ENCODE measurements around the gene CASKIN1.

DNA sequence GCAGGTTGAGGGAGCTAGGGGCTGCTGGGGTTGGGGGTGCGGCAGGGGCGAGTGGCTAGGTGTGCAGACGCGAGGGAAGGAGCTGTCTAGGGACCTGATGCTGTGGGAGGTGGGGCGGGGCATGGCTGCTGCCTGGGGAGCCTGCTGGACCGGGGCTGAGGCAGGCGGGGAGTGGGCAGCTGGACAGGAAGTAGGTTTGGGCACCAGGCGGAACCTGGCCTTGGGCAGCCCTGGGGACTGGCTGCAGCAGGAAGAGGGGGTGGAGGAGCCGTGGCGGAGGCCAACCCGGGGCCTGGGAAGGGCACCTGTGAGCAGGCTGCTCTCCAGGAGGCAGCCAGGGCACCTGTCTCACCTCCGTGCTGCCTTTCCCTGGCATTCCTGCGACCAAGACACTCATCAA is 34.0 kb upstream of the CASKIN1 start:
- TF ChIP-seq EZH2 (IDR thresholded peaks at IDR 0.05) (no peak), EZH2phosphoT487 (IDR thresholded peaks at IDR 0.05) (no peak)
- TF ChIP-seq, protein P1, sequence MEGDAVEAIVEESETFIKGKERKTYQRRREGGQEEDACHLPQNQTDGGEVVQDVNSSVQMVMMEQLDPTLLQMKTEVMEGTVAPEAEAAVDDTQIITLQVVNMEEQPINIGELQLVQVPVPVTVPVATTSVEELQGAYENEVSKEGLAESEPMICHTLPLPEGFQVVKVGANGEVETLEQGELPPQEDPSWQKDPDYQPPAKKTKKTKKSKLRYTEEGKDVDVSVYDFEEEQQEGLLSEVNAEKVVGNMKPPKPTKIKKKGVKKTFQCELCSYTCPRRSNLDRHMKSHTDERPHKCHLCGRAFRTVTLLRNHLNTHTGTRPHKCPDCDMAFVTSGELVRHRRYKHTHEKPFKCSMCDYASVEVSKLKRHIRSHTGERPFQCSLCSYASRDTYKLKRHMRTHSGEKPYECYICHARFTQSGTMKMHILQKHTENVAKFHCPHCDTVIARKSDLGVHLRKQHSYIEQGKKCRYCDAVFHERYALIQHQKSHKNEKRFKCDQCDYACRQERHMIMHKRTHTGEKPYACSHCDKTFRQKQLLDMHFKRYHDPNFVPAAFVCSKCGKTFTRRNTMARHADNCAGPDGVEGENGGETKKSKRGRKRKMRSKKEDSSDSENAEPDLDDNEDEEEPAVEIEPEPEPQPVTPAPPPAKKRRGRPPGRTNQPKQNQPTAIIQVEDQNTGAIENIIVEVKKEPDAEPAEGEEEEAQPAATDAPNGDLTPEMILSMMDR (IDR thresholded peaks at IDR 0.05) = no peak

Data from neural progenitor cell (in vitro differentiated cells).